Stimulated activated CD8-positive, alpha-beta memory T cell treated with anti-CD3 and anti-CD28 coated beads, Interleukin-7, amount 100 ng/mL, for 1 hour (primary cell): ENCODE data around the gene GPX2.

ENCODE experiments used
- DNase-seq, 2 donors: peaks; one replicate each; pipeline ENCODE4 v3.0.0-alpha.2; 2020; ENCODE audit warnings: low read depth in 2 of 2

Gene GPX2

GRCh38 chr14:64939817-64940190, 2.7 kb downstream of the GPX2 start:
- DNase-seq: no peak

- DNase-seq: no peak
These were observed 3.4 kb downstream of the GPX2 start for GRCh38 chr14:64938972-64939816.

- DNase-seq: no peak
These were observed 4.7 kb downstream of the GPX2 start for GRCh38 chr14:64937821-64938193.

GRCh38 chr14:64937171-64937820, 5.2 kb downstream of the GPX2 start:
- no peak for DNase-seq

GRCh38 chr14:64935508-64935907, 7.0 kb downstream of the GPX2 start:
- DNase-seq: no peak

- no peak for DNase-seq
These were observed 8.1 kb downstream of the GPX2 start for GRCh38 chr14:64934338-64934929.

GRCh38 chr14:64932231-64932630, 10.3 kb downstream of the GPX2 start:
- DNase-seq: no peak

GRCh38 chr14:64931123-64931522, 11.4 kb downstream of the GPX2 start:
- no peak for DNase-seq

GRCh38 chr14:64930085-64930843, 12.3 kb downstream of the GPX2 start:
- no peak for DNase-seq

GRCh38 chr14:64929014-64929359, 13.6 kb downstream of the GPX2 start:
- no peak for DNase-seq

GRCh38 chr14:64928239-64929013, 14.1 kb downstream of the GPX2 start:
- no peak for DNase-seq

- DNase-seq: no peak
These were observed 15.5 kb downstream of the GPX2 start for GRCh38 chr14:64927031-64927430.

GRCh38 chr14:64926398-64926995, 16.0 kb downstream of the GPX2 start:
- no peak for DNase-seq

- DNase-seq: no peak
These were observed 19.5 kb downstream of the GPX2 start for GRCh38 chr14:64923015-64923414.

- no peak for DNase-seq
These were observed 22.1 kb downstream of the GPX2 start for GRCh38 chr14:64920465-64920864.

- no peak for DNase-seq
These were observed 22.9 kb downstream of the GPX2 start for GRCh38 chr14:64919618-64920017.

GRCh38 chr14:64919215-64919614, 23.3 kb downstream of the GPX2 start:
- DNase-seq: no peak

- DNase-seq: no peak
These were observed 24.3 kb downstream of the GPX2 start for GRCh38 chr14:64918216-64918615.

GRCh38 chr14:64915797-64916196, 26.7 kb downstream of the GPX2 start:
- no peak for DNase-seq

- no peak for DNase-seq
These were observed 27.5 kb downstream of the GPX2 start for GRCh38 chr14:64915029-64915424.
